Head of caudate nucleus (tissue), 42 donors: ENCODE measurements around the gene SDF2L1.
"Not testable (repeated sequence)": the region's sequence is repeated elsewhere in the genome, so short reads cannot be mapped to it uniquely, and the experiment has no call there.

Experiments
- DNase-seq, 42 donors: peaks; one replicate each; pipeline versions ENCODE4 v3.0.0 to v3.0.0-alpha.2; 2020 to 2021; ENCODE audit warnings: mixed read lengths in 7 of 42
- intact Hi-C: fragments of 100-400 bp; cut with DNase I; formaldehyde crosslinking; loops from one replicate; pipeline ENCODE4 v1.15.0; 2022

The SDF2L1 gene

GRCh38 chr22:21679383-21679782 lies 37.3 kb downstream of the SDF2L1 start:
- DNase-seq: no peak
- intact Hi-C loops: no loop called here

GRCh38 chr22:21680830-21681565 lies 38.9 kb downstream of the SDF2L1 start:
- DNase-seq: no peak
- intact Hi-C loops: no loop called here

- intact Hi-C loops: no loop called here
- peak in 37 of 42 donors; percentile 11 to 82 (median 53) for DNase-seq
Measured at GRCh38 chr22:21681566-21682370, 39.7 kb downstream of the SDF2L1 start.

GRCh38 chr22:21682385-21683175 lies 40.5 kb downstream of the SDF2L1 start:
- intact Hi-C loops: no loop called here
- DNase-seq: no peak

- intact Hi-C loops: no loop called here
- no peak for DNase-seq
Measured at GRCh38 chr22:21683401-21683811, 41.3 kb downstream of the SDF2L1 start.

- intact Hi-C loops: no loop called here
- DNase-seq: no peak
Measured at GRCh38 chr22:21684492-21685163, 42.5 kb downstream of the SDF2L1 start.

GRCh38 chr22:21685164-21685513 lies 43.0 kb downstream of the SDF2L1 start:
- intact Hi-C loops: no loop called here
- DNase-seq: no peak

GRCh38 chr22:21686193-21686608 lies 44.1 kb downstream of the SDF2L1 start:
- intact Hi-C loops: no loop called here
- no peak for DNase-seq

GRCh38 chr22:21686634-21687393 lies 44.7 kb downstream of the SDF2L1 start:
- DNase-seq: no peak
- intact Hi-C loops: no loop called here

- DNase-seq: no peak
- intact Hi-C loops: no loop called here
Measured at GRCh38 chr22:21687685-21688259, 45.7 kb downstream of the SDF2L1 start.

GRCh38 chr22:21688341-21688705 lies 46.2 kb downstream of the SDF2L1 start:
- DNase-seq: no peak
- intact Hi-C loops: no loop called here

GRCh38 chr22:21688706-21689381 lies 46.7 kb downstream of the SDF2L1 start:
- DNase-seq: no peak
- intact Hi-C loops: no loop called here

GRCh38 chr22:21690401-21690801 lies 48.3 kb downstream of the SDF2L1 start:
- intact Hi-C loops: no loop called here
- no peak for DNase-seq

- intact Hi-C loops: no loop called here
- DNase-seq: no peak
Measured at GRCh38 chr22:21691816-21692215, 49.7 kb downstream of the SDF2L1 start.

GRCh38 chr22:21692856-21693255 lies 50.8 kb downstream of the SDF2L1 start:
- DNase-seq, intact Hi-C loops: not testable (repeated sequence)

- no peak for DNase-seq
- intact Hi-C loops: no loop called here
Measured at GRCh38 chr22:21693333-21693998, 51.4 kb downstream of the SDF2L1 start.
